LNCAP (cell line): ENCODE results near the gene FMR1.

Experiments used
- TF ChIP-seq, protein P1 (sequence below): fragments of 450-650 bp; IDR thresholded peaks from 2 replicates; pipeline ENCODE4 v1.5.1; 2017; ENCODE audit warnings: mild to moderate bottlenecking

FMR1 gene

DNA sequence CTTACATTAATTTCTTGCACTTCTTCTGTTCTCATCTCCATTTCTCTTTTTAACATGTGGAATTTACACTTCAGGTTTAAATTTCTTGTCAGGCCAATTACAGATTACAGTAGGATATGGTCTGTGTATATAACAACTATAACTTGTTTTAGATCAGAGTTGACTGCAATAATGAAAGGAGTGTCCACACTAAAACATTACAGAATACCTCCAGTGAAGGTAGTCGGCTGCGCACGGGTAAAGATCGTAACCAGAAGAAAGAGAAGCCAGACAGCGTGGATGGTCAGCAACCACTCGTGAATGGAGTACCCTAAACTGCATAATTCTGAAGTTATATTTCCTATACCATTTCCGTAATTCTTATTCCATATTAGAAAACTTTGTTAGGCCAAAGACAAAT lies 36.8 kb downstream of the FMR1 start:
- TF ChIP-seq, protein P1, sequence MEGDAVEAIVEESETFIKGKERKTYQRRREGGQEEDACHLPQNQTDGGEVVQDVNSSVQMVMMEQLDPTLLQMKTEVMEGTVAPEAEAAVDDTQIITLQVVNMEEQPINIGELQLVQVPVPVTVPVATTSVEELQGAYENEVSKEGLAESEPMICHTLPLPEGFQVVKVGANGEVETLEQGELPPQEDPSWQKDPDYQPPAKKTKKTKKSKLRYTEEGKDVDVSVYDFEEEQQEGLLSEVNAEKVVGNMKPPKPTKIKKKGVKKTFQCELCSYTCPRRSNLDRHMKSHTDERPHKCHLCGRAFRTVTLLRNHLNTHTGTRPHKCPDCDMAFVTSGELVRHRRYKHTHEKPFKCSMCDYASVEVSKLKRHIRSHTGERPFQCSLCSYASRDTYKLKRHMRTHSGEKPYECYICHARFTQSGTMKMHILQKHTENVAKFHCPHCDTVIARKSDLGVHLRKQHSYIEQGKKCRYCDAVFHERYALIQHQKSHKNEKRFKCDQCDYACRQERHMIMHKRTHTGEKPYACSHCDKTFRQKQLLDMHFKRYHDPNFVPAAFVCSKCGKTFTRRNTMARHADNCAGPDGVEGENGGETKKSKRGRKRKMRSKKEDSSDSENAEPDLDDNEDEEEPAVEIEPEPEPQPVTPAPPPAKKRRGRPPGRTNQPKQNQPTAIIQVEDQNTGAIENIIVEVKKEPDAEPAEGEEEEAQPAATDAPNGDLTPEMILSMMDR = no peak

DNA sequence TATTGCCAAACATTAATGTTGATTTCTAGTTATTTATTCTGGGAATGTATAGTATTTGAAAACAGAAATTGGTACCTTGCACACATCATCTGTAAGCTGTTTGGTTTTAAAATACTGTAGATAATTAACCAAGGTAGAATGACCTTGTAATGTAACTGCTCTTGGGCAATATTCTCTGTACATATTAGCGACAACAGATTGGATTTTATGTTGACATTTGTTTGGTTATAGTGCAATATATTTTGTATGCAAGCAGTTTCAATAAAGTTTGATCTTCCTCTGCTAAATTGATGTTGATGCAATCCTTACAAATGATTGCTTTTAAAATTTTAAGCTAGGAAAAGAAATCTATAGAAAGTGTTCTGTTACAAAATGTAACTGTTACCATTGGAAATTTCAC lies 38.6 kb downstream of the FMR1 start:
- TF ChIP-seq, protein P1 = no peak

DNA sequence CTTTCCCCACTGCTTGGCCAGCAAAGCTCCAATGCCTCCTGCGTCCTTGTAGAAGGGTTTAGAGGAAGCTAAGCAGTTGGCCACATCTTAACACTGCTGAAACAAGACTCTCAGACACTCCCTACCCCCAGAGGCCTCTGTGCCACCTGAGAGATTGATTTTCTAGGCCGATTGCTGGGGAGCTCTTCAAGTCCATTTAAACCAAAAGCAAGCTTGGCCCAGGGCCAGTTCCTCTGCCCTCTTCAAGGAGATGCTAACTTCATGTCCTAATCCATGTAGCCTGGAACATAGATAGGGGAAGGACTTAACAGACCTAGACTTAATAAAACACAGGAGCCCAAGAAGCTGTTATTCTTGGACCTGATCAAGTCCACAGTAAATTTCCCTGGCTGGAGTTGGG lies 42.3 kb downstream of the FMR1 start:
- TF ChIP-seq, protein P1 = no peak

DNA sequence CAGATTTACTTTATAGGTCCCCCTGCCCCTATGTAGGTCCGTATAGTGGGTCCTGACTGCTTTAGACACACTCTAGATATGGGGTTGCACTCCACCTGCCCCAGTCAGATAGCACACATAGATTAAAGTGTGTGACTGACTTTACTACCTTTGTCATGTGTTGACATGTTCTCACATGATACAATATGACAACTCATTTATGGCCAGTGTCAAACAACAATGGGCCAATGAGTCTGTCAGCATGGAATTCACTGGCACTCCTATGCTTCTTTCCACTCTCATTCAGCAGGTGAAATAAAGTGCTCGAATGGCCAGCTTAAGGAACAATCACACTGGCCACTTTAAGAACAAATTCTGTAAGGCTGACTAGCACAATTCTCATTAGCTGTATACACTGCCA lies 45.6 kb downstream of the FMR1 start:
- TF ChIP-seq, protein P1 = no peak

DNA sequence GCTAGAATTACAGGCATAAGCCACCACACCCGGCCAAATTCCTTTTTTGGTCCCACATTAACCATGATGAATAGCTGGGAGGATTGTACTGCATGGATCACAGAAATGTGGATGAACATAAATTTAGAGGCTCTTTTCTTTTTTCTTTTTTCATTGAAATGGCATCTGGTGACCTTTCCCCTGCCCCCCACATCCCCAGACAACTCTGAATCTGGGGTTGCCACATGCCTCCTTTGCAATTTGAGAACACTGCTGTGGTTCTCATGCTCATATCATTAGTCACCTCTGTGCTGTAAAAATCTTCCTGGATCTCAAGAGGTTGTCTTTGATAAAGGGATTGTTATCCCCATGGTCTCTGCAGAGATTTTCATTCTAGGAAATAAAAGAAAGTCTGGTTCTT lies 46.6 kb downstream of the FMR1 start:
- TF ChIP-seq, protein P1 = no peak

DNA sequence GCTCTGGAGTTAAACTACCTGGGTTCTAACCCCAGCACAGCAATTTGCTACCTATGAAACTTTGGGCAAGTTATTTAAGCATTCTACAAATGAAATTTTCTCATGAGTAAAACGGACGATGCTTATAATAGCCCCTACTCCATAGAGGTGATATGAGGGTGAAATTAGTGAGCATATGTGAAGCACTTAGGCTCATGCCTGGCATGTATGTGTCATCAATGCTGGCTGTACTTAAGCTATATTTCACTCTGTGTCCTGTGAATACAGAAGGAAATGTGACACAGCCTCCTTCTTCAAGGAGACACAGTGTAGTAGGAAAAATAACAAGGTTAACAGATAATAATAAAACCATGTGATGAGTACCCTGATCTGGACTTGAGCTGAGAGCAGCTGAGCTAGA lies 49.0 kb downstream of the FMR1 start:
- TF ChIP-seq, protein P1 = no peak

DNA sequence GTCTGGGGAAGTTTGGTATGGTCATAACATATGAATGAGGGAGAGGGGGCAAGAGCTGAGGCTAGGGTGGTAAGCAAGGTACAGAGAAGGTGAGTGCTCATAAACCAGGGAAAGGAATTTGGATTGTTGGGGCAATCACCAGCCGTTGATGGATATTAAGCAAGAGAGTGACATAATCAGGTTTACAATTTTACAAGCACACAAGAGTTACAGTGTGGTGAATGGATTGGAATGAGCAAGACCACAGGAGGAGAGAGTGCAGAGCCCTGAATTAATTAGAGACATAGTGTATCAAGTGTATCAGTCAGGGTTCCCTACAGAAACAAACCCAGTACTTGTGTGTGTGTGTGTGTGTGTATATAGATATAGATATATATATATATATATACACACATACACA lies 50.8 kb downstream of the FMR1 start:
- TF ChIP-seq, protein P1 = no peak

DNA sequence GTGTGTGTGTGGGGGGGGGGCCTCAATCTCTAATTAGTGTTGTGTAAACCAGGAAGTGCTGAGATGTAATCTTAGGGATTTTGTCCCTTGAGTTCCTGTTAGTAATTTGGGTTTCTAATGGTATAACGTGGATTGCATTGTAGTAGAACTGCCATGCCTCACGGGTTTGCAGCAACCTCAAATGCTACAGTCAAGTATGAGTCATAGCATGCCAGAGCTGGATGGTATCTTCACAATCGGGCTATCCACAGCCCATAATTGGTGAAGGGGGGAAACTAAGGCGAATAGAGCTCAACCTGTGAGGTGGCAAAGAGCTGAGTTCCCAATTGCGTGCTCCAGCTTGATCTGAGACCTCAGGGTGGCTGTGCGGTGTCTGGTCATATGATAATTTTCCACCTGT lies 67.2 kb downstream of the FMR1 start:
- TF ChIP-seq, protein P1 = no peak
